A673 (cell line): ENCODE measurements around the gene HSDL2. TPM values are rescaled to one million over a fixed set of nuclear protein-coding genes. Genes with fewer than 3 reads are reported as not detected.
A peak's percentile ranks its signal among the peaks of the same experiment; 100 is the strongest.
"Not testable (repeated sequence)": the region's sequence is repeated elsewhere in the genome, so short reads cannot be mapped to it uniquely, and the experiment has no call there.

Experiments
- BruUV-seq: library from RNA; stranded (reverse); fragments of 400-500 nt; replicated peaks from 2 replicates; lab custom pipeline; 2021; lab: Mats Ljungman, UMichigan
- CTCF ChIA-PET: fragments of 300-600 bp; sonication (Branson Sonifier 250); formaldehyde crosslinking; loops from one replicate; lab custom pipeline; 2022; ENCODE audit warnings: antibody characterized with exemption; lab: Charles Lee
- POLR2A ChIA-PET: fragments of 300-600 bp; sonication (Branson Sonifier 250); formaldehyde crosslinking; loops from one replicate; lab custom pipeline; 2022; ENCODE audit warnings: antibody characterized with exemption; ENCODE audit not compliant: low non-redundant PET; lab: Charles Lee
- DNase-seq: peaks from one replicate; pipeline ENCODE4 v3.0.0-alpha.2; 2015; ENCODE audit warnings: low spot score
- H3K27ac ChIP-seq: fragments of 200-600 bp; sonication (generic); 2 replicates; pipeline ENCODE4 v1.5.1; 2016; ENCODE audit warnings: mixed run types, low read depth, mild to moderate bottlenecking, mixed read lengths, antibody characterized with exemption, low read length; ENCODE audit not compliant: poor library complexity, severe bottlenecking
- H3K27me3 ChIP-seq: fragments of 200-600 bp; sonication (generic); replicated peaks from 2 replicates; pipeline ENCODE4 v1.6.1; 2017; ENCODE audit warnings: mixed run types, low read depth, mild to moderate bottlenecking, mixed read lengths, antibody characterized with exemption, low read length; ENCODE audit not compliant: insufficient read depth, poor library complexity
- H3K36me3 ChIP-seq: fragments of 200-600 bp; sonication (generic); 2 replicates; pipeline ENCODE4 v1.6.1; 2016; ENCODE audit warnings: mixed run types, mild to moderate bottlenecking, mixed read lengths, antibody characterized with exemption, low read length; ENCODE audit not compliant: insufficient read depth, poor library complexity, severe bottlenecking
- H3K4me1 ChIP-seq: fragments of 200-600 bp; sonication (generic); 2 replicates; pipeline ENCODE4 v1.6.1; 2017; ENCODE audit warnings: mixed run types, mild to moderate bottlenecking, mixed read lengths, antibody characterized with exemption, low read length; ENCODE audit not compliant: insufficient read depth, poor library complexity, severe bottlenecking
- H3K4me3 ChIP-seq: fragments of 200-600 bp; sonication (generic); 2 replicates; pipeline ENCODE4 v1.5.1; 2016; ENCODE audit warnings: low read depth, mixed run types, mild to moderate bottlenecking, mixed read lengths, low read length; ENCODE audit not compliant: poor library complexity, severe bottlenecking
- H3K9me3 ChIP-seq: fragments of 200-600 bp; sonication (generic); 2 replicates; pipeline ENCODE4 v1.6.1; 2016; ENCODE audit warnings: mixed run types, low read depth, mild to moderate bottlenecking, mixed read lengths, antibody characterized with exemption, low read length; ENCODE audit not compliant: poor library complexity, severe bottlenecking
- EZH2 ChIP-seq: fragments of 200-600 bp; sonication (generic); IDR thresholded peaks from 2 replicates; pipeline ENCODE4 v1.6.1; 2017; ENCODE audit warnings: borderline replicate concordance, low read depth, mild to moderate bottlenecking, mixed read lengths, antibody characterized with exemption, low read length; ENCODE audit not compliant: poor library complexity, severe bottlenecking
- intact Hi-C: fragments of 100-400 bp; cut with micrococcal nuclease; formaldehyde crosslinking; loops from one replicate; pipeline ENCODE4 v1.10.0; 2022; ENCODE audit not compliant: unreplicated experiment
- total RNA-seq: library from RNA; stranded (reverse); gene quantifications from 2 replicates; pipeline ENCODE4 v1.2.3, GENCODE V29; 2021
- TF ChIP-seq, protein P1 (sequence below): fragments of 300-800, 200-600 bp; sonication (generic); conservative IDR thresholded peaks from 2 replicates; pipeline ENCODE4 v1.5.1; 2017; ENCODE audit warnings: low read depth, mild to moderate bottlenecking, antibody characterized with exemption, low read length, moderate library complexity, mixed read lengths

The HSDL2 gene
- total RNA-seq, 1 experiment from 2014 or later, result 28.2 TPM

DNA sequence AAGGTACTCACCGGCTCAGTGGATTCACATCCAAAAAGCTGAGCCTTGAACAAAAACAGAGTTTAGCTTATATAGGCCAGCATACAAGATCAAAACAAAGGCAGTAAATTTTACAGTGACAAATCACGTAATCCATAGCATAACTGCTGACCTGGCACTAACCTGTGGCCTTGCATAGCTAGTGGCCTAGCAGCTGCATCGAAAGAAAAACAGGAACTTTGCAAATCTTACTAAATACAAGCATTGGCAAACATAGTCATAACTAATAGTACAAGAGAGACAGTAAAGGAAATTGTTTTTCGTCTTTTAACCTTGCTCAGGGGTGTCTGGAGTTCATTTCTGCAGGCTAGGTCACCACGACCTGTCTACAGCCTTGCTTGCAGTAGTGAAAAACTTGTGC lies 4.8 kb downstream of the HSDL2 start:
- no peaks in the 10 kb centered on the region for H3K9me3 ChIP-seq
- no TSS peak for BruUV-seq
- ChIA-PET CTCF (no interaction called here), POLR2A (no interaction called here)
- H3K4me3 ChIP-seq, result no peak overlapping the region
- no peaks in the 10 kb centered on the region for H3K36me3 ChIP-seq
- DNase-seq, result no peak
- no peaks in the 10 kb centered on the region for H3K27me3 ChIP-seq
- intact Hi-C loops, result no loop called here
- TF ChIP-seq, protein P1, sequence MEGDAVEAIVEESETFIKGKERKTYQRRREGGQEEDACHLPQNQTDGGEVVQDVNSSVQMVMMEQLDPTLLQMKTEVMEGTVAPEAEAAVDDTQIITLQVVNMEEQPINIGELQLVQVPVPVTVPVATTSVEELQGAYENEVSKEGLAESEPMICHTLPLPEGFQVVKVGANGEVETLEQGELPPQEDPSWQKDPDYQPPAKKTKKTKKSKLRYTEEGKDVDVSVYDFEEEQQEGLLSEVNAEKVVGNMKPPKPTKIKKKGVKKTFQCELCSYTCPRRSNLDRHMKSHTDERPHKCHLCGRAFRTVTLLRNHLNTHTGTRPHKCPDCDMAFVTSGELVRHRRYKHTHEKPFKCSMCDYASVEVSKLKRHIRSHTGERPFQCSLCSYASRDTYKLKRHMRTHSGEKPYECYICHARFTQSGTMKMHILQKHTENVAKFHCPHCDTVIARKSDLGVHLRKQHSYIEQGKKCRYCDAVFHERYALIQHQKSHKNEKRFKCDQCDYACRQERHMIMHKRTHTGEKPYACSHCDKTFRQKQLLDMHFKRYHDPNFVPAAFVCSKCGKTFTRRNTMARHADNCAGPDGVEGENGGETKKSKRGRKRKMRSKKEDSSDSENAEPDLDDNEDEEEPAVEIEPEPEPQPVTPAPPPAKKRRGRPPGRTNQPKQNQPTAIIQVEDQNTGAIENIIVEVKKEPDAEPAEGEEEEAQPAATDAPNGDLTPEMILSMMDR, result no peak
- TF ChIP-seq EZH2, result no peak
- H3K4me1 ChIP-seq, result no peaks in the 10 kb centered on the region
- no peak overlapping the region for H3K27ac ChIP-seq

DNA sequence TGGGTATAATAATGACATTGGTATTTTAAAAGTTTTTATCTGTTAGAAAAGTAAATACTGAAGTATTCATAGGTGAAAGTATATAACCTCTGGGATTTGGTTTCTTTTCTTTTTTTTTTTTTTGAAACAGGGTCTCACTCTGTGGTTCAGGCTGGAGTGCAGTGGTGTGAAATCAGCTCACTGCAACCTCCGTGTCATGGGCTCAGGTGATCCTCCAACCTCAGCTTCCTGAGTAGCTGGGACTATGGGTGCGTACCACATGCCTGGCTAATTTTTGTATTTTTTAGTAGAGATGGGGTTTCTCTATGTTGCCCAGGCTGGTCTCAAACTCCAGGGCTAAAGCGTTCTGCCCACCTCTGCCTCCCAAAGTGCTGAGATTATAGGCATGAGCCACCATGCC lies 7.2 kb downstream of the HSDL2 start:
- POLR2A ChIA-PET, result no interaction called here
- H3K4me3 ChIP-seq, result no peak overlapping the region
- H3K4me1 ChIP-seq, result no peaks in the 10 kb centered on the region
- no peak for DNase-seq
- H3K27ac ChIP-seq, result no peak overlapping the region
- CTCF ChIA-PET, result no interaction called here
- BruUV-seq, result no TSS peak
- intact Hi-C loops, result no loop called here
- no peaks in the 10 kb centered on the region for H3K9me3 ChIP-seq
- no peaks in the 10 kb centered on the region for H3K27me3 ChIP-seq
- H3K36me3 ChIP-seq, result no peaks in the 10 kb centered on the region
- TF ChIP-seq, protein P1, result no peak
- no peak for TF ChIP-seq EZH2

DNA sequence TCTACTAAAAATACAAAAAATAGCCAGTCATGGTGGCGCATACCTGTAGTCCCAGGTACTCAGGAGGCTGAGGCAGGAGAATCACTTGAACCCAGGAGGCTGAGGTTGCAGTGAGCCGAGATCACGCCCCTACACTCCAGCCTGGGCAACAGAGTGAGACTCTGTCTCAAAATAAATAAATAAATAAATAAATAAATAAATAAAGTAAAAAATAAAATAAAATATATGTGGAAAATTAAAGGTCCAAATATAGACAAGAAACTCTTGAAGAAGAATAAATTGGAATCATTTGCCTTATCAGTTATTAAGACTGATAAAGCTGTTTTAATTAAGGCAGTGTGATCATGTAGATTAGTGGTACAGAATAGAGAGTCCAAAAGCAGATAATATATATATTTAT lies 10.0 kb downstream of the HSDL2 start:
- CTCF ChIA-PET, intact Hi-C loops, H3K27ac ChIP-seq, H3K9me3 ChIP-seq, H3K27me3 ChIP-seq, H3K4me1 ChIP-seq, H3K4me3 ChIP-seq, H3K36me3 ChIP-seq, POLR2A ChIA-PET, DNase-seq, BruUV-seq: not testable (repeated sequence)

DNA sequence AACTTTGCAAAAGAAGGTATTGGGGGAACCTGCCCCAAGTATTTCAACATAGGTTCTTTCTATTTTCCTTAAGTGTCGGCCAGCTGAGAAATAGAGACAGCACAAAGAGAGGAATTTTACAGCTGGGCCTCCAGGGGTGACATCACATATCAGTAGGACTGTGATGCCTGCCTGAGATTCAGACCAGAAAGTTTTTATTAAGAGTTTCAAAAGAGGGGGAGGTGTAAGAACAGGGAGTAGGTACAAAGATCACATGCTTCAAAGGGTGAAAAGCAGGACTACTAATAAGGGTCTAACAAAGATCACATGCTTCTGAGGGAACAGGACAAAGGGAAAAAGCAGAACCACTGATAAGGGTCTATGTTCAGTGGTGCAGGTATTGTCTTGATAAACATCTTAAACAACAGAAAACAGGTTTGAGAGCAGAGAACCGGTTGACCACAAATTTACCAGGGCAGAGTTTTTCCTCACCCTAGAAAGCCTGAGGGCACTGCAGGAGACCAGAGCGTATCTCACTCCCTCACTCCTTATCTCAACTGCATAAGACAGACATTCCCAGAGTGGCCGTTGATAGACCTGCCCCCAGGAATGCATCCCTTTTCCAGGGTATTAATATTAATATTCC lies 12.1 kb downstream of the HSDL2 start:
- DNase-seq, POLR2A ChIA-PET, H3K36me3 ChIP-seq, H3K4me1 ChIP-seq, CTCF ChIA-PET, intact Hi-C loops, BruUV-seq, H3K4me3 ChIP-seq, H3K27ac ChIP-seq, H3K9me3 ChIP-seq, H3K27me3 ChIP-seq: not testable (repeated sequence)

DNA sequence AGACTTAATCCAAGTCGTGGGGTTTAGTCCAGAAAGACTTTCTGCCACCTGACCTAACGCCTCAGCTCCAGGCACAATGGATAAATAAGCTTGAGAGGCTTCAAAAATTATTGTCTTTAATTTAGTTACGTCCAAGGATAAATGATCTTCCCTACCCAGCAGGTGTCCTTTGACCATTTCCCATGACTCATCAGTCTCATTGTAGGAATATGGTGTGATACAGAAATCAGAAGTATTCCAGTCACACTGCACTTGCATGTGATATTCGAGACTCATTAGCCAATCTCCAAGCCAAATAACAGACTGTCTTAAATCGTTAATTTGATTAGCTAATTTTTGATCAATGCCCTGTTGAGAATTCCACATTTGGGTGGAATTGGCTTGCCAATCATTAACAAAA lies 13.2 kb downstream of the HSDL2 start:
- BruUV-seq, CTCF ChIA-PET, POLR2A ChIA-PET, H3K36me3 ChIP-seq, H3K4me1 ChIP-seq, H3K4me3 ChIP-seq, H3K9me3 ChIP-seq, H3K27ac ChIP-seq, intact Hi-C loops, H3K27me3 ChIP-seq: not testable (repeated sequence)
- peak; percentile 59 for DNase-seq
